Measurements from ENCODE around the gene SLIT1.

Gene SLIT1

DNA sequence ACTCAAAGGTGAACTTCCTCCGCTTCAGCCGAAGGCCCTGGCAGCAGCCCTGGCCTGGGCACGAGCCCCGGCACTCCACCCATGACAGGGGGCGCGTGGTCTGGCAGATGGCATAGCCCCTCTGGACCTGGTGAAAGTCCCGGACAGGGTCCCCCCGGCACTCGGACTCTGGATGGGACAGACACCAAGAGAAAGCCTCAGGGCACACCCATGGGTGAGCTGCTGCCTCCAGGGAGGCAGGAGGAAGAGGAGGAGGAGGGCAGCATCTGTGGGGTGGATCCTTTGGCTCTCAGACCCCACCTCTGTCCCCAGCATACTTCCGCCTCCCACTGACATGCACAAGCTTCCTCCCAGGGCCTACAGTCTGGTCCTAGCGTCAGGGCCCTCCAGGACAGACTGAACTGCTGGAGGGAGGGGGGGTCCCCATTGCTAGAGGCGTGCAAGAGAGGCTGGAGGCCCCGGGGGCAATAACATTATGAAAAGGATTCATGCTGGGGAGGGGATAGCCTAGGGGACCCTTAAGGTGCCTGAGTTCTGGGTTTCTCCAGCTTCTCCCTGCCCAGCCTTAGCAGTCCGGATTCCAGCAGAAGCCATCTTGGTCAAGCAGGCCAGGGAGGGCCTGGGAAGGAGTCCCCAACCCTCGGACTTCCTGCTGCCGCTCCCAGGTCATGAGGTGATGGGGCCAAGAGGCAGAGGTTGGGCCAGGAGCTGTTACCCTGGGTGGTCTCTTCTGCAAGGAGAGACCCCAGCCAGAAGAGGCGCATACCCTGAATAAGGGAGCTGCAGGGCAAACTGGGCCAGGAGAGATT is 184.4 kb downstream of the SLIT1 start:
- peak overlapping the region; percentile 15; the same call in 1 of the 2 replicates for H3K27ac ChIP-seq
- TF ChIP-seq ZFX (IDR thresholded peaks at IDR 0.05), result no peak
- TF ChIP-seq, protein P1, sequence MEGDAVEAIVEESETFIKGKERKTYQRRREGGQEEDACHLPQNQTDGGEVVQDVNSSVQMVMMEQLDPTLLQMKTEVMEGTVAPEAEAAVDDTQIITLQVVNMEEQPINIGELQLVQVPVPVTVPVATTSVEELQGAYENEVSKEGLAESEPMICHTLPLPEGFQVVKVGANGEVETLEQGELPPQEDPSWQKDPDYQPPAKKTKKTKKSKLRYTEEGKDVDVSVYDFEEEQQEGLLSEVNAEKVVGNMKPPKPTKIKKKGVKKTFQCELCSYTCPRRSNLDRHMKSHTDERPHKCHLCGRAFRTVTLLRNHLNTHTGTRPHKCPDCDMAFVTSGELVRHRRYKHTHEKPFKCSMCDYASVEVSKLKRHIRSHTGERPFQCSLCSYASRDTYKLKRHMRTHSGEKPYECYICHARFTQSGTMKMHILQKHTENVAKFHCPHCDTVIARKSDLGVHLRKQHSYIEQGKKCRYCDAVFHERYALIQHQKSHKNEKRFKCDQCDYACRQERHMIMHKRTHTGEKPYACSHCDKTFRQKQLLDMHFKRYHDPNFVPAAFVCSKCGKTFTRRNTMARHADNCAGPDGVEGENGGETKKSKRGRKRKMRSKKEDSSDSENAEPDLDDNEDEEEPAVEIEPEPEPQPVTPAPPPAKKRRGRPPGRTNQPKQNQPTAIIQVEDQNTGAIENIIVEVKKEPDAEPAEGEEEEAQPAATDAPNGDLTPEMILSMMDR (conservative IDR thresholded peaks at IDR 0.05), result no peak

DNA sequence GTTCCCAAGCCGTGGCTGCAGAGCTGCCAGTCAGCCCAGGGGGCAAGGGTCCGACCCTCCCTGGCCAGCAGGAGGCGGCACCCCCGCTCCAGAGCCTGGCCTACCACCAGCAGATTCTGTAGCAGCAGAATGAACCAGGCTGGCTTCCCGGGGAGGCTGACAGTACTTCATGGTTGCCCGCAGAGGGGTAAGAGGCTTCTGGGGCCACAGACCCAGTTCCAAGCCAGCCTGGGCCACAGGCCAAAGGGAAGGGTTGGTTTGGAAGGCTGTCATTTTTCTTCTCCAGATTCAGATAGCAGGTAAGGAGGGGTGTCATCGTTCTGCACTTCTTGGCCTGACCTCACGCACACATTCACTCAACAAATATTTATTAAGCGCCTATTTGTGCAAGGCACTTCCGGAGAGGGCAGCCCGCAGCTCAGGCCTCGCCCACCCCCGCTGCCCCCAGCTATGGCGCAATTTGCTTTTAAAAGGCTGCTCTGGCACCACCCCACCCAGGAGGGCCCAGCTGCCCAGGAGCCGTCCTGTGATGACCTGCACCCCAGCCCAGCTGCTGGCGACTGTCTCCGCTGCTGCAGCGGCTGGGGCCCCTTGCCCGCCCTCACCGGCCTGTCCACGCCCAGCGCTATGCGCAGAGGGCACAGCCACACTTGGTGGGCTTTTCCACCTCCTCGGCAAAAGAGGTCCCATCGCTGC is 185.1 kb downstream of the SLIT1 start:
- H3K27ac ChIP-seq, result peak overlapping the region; percentile 15
- TF ChIP-seq, protein P1 (conservative IDR thresholded peaks at IDR 0.05), result no peak
- no peak for TF ChIP-seq ZFX (IDR thresholded peaks at IDR 0.05)

DNA sequence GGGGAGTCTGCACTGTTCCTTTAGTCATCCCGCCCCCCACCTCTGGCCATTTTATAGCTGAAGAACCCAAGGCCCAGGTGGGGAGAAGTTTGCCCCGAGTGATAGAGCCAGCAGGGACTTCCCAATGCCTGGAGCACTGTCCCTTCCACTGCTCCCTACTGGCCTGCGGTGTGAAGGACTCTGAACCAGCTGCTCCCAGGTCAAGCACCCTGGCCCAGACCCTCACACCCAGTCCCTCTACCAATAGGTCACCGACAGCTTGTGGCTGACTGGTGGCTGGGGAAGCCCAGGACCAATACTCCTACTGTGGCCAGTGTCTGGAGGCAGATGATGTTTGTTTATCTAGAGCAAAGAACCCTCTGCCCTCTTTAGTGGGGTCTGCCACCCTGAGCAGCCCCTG is 185.8 kb downstream of the SLIT1 start:
- no peak for TF ChIP-seq ZFX (IDR thresholded peaks at IDR 0.05)
- TF ChIP-seq, protein P1 (conservative IDR thresholded peaks at IDR 0.05), result no peak
- H3K27ac ChIP-seq, result peak overlapping the region; percentile 15

DNA sequence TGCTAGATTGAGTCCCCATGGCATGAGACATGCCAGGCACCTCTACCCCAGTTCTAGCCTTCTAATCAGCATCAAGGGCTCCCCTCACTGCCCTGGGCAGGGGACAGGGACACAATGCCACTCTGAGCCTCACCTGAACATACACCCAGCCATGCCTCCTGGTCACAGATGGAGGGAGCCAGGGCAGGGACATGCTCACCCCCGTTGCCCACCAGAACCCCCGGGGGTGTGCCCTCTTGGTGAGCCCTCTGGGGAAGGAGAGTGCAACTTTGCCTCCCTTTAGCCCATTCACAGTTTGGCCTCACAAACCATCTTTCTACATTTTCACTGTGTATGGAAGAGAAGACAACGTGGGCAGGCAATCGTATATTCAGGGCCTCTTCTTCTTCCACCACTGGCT is 186.4 kb downstream of the SLIT1 start:
- H3K27ac ChIP-seq, result no peak overlapping the region
- TF ChIP-seq ZFX (IDR thresholded peaks at IDR 0.05), result no peak
- TF ChIP-seq, protein P1 (conservative IDR thresholded peaks at IDR 0.05), result no peak

DNA sequence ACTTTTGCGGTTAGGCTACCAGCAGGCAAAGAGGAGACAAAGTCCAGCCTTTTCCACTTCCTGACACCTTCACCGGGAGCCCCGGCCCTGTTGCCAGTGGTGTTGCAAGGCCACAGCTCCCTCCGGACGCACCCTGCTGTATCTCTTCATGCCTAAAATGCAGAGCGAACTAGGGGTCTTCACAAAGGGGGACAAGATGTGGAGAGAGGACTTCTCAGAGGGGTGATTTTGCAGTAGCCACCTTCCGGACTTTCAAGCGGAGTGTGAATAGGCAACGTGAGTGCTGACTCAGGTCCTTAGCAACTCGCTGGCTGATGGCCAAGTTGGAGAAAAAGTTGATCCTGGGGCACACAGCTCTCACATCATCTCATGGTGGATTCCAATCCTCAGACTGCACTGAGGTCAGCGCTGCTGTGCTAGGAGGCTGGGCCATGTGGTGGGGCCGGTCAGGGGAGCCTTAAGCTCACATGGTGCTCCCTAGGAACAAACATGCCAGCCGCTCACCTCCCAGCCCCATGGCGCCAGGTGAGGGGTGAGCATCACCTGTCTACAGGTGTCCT is 187.3 kb downstream of the SLIT1 start:
- TF ChIP-seq ZFX (IDR thresholded peaks at IDR 0.05), result no peak
- TF ChIP-seq, protein P1 (conservative IDR thresholded peaks at IDR 0.05), result no peak
- H3K27ac ChIP-seq, result no peak overlapping the region

DNA sequence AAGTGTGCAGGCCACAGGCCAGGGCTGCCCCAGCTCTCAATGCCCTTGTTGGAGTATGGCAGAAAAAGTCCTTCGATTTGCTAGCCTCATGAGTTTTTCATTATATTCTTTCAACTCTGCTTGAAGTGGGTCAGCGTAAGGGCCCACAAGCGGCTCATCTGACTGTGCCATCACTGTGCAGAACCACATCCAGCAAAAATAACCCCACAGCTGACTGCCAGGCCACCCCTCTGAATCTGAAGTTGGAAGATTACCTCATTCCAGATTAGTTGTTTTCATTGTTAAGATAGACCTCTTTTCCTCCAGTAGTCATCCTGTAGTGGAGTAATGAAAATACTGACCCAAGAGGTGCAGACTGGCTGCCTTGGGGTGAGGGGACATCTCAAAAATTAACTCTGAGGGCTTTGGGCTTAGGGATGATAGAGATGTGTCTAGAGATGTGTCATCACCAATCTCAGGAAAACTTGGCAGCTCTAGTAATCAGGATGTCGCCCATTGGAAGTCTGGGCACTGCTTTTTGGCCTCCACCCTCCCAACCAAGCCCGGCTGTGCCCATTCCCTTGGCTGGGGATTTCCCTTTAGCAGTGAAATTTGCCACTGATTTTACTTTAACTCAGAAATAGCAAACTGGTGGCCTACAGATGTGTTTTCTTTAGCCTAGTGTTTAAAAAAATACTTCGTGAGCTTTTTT is 189.3 kb downstream of the SLIT1 start:
- H3K27ac ChIP-seq, result no peak overlapping the region
- TF ChIP-seq, protein P1 (conservative IDR thresholded peaks at IDR 0.05), result no peak
- no peak for TF ChIP-seq ZFX (IDR thresholded peaks at IDR 0.05)

Data from C4-2B (cell line).